Measurements from ENCODE around the gene ZBP1. TPM values are rescaled to one million over a fixed set of nuclear protein-coding genes. Genes with fewer than 3 reads are reported as not detected.

Gene ZBP1
- total RNA-seq, 1 experiment from 2014 or later, result not detected

GRCh38 chr20:57663681-57664451, 43.6 kb upstream of the ZBP1 start:
- no peaks in the 10 kb centered on the region for H3K4me1 ChIP-seq
- peak in 1 of 2 experiments; percentile 40 for DNase-seq
- CTCF ChIA-PET, result no interaction called here
- no TSS peak for BruUV-seq (replicated peaks)
- TF ChIP-seq CTCF (IDR thresholded peaks at IDR 0.05; ENCODE audit: insufficient read depth in 1 of 2, low read depth in 1 of 2, low read length in 1 of 2, severe bottlenecking in 1 of 2, unreplicated experiment in 1 of 2), result no peak
- H3K4me1 Mint-ChIP-seq (ENCODE audit: low read depth, unreplicated experiment), result no peaks in the 10 kb centered on the region
- H3K36me3 ChIP-seq (ENCODE audit: control insufficient read depth, insufficient read depth, low read length), result no peaks in the 10 kb centered on the region
- H3K9me3 Mint-ChIP-seq (ENCODE audit: unreplicated experiment), result peaks cover 13% of the 10 kb centered on the region
- H3K27ac Mint-ChIP-seq (ENCODE audit: unreplicated experiment), result no peak overlapping the region
- H3K9me3 ChIP-seq, result no peaks in the 10 kb centered on the region
- POLR2A ChIA-PET, result no interaction called here
- no peaks in the 10 kb centered on the region for H3K27me3 ChIP-seq (replicated peaks; ENCODE audit: control insufficient read depth, insufficient read depth, low read length)
- no peaks in the 10 kb centered on the region for H3K27me3 Mint-ChIP-seq (ENCODE audit: insufficient read depth, unreplicated experiment)
- H3K36me3 Mint-ChIP-seq (ENCODE audit: insufficient read depth, unreplicated experiment), result no peaks in the 10 kb centered on the region
- no peak overlapping the region for H3K4me3 Mint-ChIP-seq (ENCODE audit: unreplicated experiment)
- H3K4me3 ChIP-seq (ENCODE audit: low read depth, low read length), result no peak overlapping the region
- intact Hi-C loops (cut with micrococcal nuclease; ENCODE audit: unreplicated experiment), result no loop called here

DNA sequence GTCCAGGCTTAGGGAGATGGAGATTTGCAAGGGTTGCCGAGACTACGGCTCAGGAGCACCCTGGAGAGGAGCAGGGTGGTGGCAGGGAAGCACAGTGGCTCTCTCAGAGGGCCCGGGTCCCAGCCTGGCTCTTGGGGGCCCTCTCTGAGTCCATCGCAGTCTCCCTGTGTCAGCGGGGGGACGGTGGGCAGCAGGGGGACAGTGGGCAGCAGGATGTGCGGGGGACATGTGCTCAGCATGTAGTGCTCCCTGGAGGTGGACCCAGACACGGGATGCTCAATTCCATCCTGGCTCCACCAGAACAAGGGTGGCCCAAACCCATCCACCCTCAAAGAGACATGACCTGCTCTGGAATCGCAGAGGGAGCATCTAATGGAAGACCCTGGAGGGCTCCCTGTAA, 43.0 kb upstream of the ZBP1 start:
- Histone ChIP-seq H3K36me3 (ENCODE audit: control insufficient read depth, insufficient read depth, low read length) (no peaks in the 10 kb centered on the region), H3K27me3 (replicated peaks; ENCODE audit: control insufficient read depth, insufficient read depth, low read length) (no peaks in the 10 kb centered on the region), H3K4me3 (ENCODE audit: low read depth, low read length) (no peak overlapping the region), H3K4me1 (no peaks in the 10 kb centered on the region), H3K9me3 (no peaks in the 10 kb centered on the region)
- no peaks in the 10 kb centered on the region for H3K27me3 Mint-ChIP-seq (ENCODE audit: insufficient read depth, unreplicated experiment)
- DNase-seq, result peak in 1 of 2 experiments; percentile 31
- ChIA-PET POLR2A (interaction anchor here (0.6 kb wide), 1 partner anchor 146 kb away, joined by 6 read pairs; no protein-coding TSS in a partner anchor), CTCF (no interaction called here)
- no peak for TF ChIP-seq CTCF (IDR thresholded peaks at IDR 0.05; ENCODE audit: insufficient read depth in 1 of 2, low read depth in 1 of 2, low read length in 1 of 2, severe bottlenecking in 1 of 2, unreplicated experiment in 1 of 2)
- intact Hi-C loops (cut with micrococcal nuclease; ENCODE audit: unreplicated experiment), result no loop called here
- H3K27ac Mint-ChIP-seq (ENCODE audit: unreplicated experiment), result no peak overlapping the region
- H3K36me3 Mint-ChIP-seq (ENCODE audit: insufficient read depth, unreplicated experiment), result no peaks in the 10 kb centered on the region
- H3K4me1 Mint-ChIP-seq (ENCODE audit: low read depth, unreplicated experiment), result no peaks in the 10 kb centered on the region
- no peak overlapping the region for H3K4me3 Mint-ChIP-seq (ENCODE audit: unreplicated experiment)
- no TSS peak for BruUV-seq (replicated peaks)
- H3K9me3 Mint-ChIP-seq (ENCODE audit: unreplicated experiment), result peaks cover 13% of the 10 kb centered on the region

- H3K27ac Mint-ChIP-seq (ENCODE audit: unreplicated experiment), result no peak overlapping the region
- H3K9me3 Mint-ChIP-seq (ENCODE audit: unreplicated experiment), result peaks cover 13% of the 10 kb centered on the region
- peak in 1 of 2 experiments; percentile 37 for DNase-seq
- H3K4me3 ChIP-seq (ENCODE audit: low read depth, low read length), result no peak overlapping the region
- POLR2A ChIA-PET, result interaction anchor here (0.6 kb wide), 1 partner anchor 145 kb away, joined by 6 read pairs; no protein-coding TSS in a partner anchor
- H3K4me1 ChIP-seq, result no peaks in the 10 kb centered on the region
- H3K36me3 ChIP-seq (ENCODE audit: control insufficient read depth, insufficient read depth, low read length), result no peaks in the 10 kb centered on the region
- intact Hi-C loops (cut with micrococcal nuclease; ENCODE audit: unreplicated experiment), result no loop called here
- no peaks in the 10 kb centered on the region for H3K27me3 ChIP-seq (replicated peaks; ENCODE audit: control insufficient read depth, insufficient read depth, low read length)
- CTCF ChIA-PET, result no interaction called here
- H3K4me3 Mint-ChIP-seq (ENCODE audit: unreplicated experiment), result no peak overlapping the region
- no peak for TF ChIP-seq CTCF (IDR thresholded peaks at IDR 0.05; ENCODE audit: insufficient read depth in 1 of 2, low read depth in 1 of 2, low read length in 1 of 2, severe bottlenecking in 1 of 2, unreplicated experiment in 1 of 2)
- H3K9me3 ChIP-seq, result no peaks in the 10 kb centered on the region
- no TSS peak for BruUV-seq (replicated peaks)
- no peaks in the 10 kb centered on the region for H3K36me3 Mint-ChIP-seq (ENCODE audit: insufficient read depth, unreplicated experiment)
- H3K4me1 Mint-ChIP-seq (ENCODE audit: low read depth, unreplicated experiment), result no peaks in the 10 kb centered on the region
- no peaks in the 10 kb centered on the region for H3K27me3 Mint-ChIP-seq (ENCODE audit: insufficient read depth, unreplicated experiment)
These were observed 42.4 kb upstream of the ZBP1 start for GRCh38 chr20:57662456-57663240.
